ENCODE measurements around the gene UGT1A8. TPM values are rescaled to one million over a fixed set of nuclear protein-coding genes. Genes with fewer than 3 reads are reported as not detected.

The UGT1A8 gene
- polyA plus RNA-seq, 1 of the 3 experiments (the other 2 are of a cell fraction): not detected

GRCh38 chr2:233778030-233778429, 160.6 kb downstream of the UGT1A8 start, which contains the start of gene MROH2A:
MROH2A (plus strand) TSS chr2:233778330; CDS start chr2:233779359, 1,029 bp downstream.
- TF ChIP-seq MEF2A (IDR thresholded peaks at IDR 0.05; ENCODE audit: borderline replicate concordance, low read depth) (no peak), FOXM1 (IDR thresholded peaks at IDR 0.05; ENCODE audit: low read depth) (no peak), TEAD4 (IDR thresholded peaks at IDR 0.05; ENCODE audit: borderline replicate concordance, insufficient read depth) (no peak), ELF1 (IDR thresholded peaks at IDR 0.05) (no peak), NFIC (IDR thresholded peaks at IDR 0.05; ENCODE audit: borderline replicate concordance) (no peak)
- TF ChIP-seq, protein P1, sequence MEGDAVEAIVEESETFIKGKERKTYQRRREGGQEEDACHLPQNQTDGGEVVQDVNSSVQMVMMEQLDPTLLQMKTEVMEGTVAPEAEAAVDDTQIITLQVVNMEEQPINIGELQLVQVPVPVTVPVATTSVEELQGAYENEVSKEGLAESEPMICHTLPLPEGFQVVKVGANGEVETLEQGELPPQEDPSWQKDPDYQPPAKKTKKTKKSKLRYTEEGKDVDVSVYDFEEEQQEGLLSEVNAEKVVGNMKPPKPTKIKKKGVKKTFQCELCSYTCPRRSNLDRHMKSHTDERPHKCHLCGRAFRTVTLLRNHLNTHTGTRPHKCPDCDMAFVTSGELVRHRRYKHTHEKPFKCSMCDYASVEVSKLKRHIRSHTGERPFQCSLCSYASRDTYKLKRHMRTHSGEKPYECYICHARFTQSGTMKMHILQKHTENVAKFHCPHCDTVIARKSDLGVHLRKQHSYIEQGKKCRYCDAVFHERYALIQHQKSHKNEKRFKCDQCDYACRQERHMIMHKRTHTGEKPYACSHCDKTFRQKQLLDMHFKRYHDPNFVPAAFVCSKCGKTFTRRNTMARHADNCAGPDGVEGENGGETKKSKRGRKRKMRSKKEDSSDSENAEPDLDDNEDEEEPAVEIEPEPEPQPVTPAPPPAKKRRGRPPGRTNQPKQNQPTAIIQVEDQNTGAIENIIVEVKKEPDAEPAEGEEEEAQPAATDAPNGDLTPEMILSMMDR (IDR thresholded peaks at IDR 0.05): no peak
- Histone ChIP-seq H3K9me2 (no peaks in the 10 kb centered on the region), H4K20me1 (ENCODE audit: insufficient read depth) (no peaks in the 10 kb centered on the region), H3F3A (replicated peaks; ENCODE audit: insufficient read depth) (no peaks in the 10 kb centered on the region), H3K27me3 (ENCODE audit: insufficient read depth) (no peaks in the 10 kb centered on the region), H3K79me2 (ENCODE audit: insufficient read depth) (no peaks in the 10 kb centered on the region), H3K4me3 (ENCODE audit: low read depth in 2 of 2, low read length in 1 of 2) (no peak within 1 kb of the TSS), H3K4me1 (ENCODE audit: control insufficient read depth in 1 of 2, insufficient read depth in 2 of 2, low read depth in 1 of 2, low read length in 1 of 2) (no peaks in the 10 kb centered on the region), H3K36me3 (replicated peaks in 1 of 2; ENCODE audit: control insufficient read depth in 1 of 2, insufficient read depth in 2 of 2, low read length in 1 of 2) (no peaks in the 10 kb centered on the region), H3K4me2 (no peak within 1 kb of the TSS), H3K27ac (ENCODE audit: low read depth in 2 of 2, low read length in 1 of 2) (no peak within 1 kb of the TSS), H3K9ac (no peak within 1 kb of the TSS), H2AFZ (ENCODE audit: low read depth) (no peak within 1 kb of the TSS), H3K9me3 (no peaks in the 10 kb centered on the region)
- ChIA-PET POLR2A (no interaction called here), CTCF (no interaction called here)
- 18% methylated on average over 2 of the region's 2 CpGs for WGBS (ENCODE audit: low lambda C conversion rate)
- DNase-seq: no peak

DNA sequence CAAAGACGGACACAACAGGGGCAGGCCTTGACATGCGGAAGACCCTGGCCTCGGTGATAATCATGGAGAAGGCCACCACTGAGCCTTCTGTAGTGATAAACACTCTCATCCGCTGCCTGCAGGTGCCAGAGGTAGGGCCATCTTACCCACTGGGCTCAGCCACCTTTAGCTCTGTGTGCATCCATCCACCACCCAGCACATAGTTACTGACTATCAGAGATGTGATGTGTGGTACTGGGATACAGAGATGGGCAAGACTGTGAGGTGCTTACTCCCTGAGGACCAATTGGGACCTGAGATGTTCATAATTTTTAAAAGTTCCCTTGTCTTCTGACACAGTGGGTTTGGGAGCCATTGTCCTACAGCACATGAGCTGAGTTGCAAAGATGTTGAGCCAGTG, 162.3 kb downstream of the UGT1A8 start:
- H3K9ac ChIP-seq: no peak overlapping the region
- H3K4me3 ChIP-seq (ENCODE audit: low read depth in 2 of 2, low read length in 1 of 2): no peak overlapping the region
- 74% methylated on average over 3 of the region's 4 CpGs for WGBS (ENCODE audit: low lambda C conversion rate)
- H3F3A ChIP-seq (replicated peaks; ENCODE audit: insufficient read depth): no peaks in the 10 kb centered on the region
- TF ChIP-seq FOXJ3 (CRISPR knock-in tag; IDR thresholded peaks at IDR 0.05) (no peak), RFX5 (IDR thresholded peaks at IDR 0.05; ENCODE audit: low read length) (no peak)
- TF ChIP-seq, protein P2, sequence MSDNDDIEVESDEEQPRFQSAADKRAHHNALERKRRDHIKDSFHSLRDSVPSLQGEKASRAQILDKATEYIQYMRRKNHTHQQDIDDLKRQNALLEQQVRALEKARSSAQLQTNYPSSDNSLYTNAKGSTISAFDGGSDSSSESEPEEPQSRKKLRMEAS (IDR thresholded peaks at IDR 0.05; ENCODE audit: low read depth): no peak
- ChIA-PET CTCF (interaction anchor here (1.0 kb wide), 1 partner anchor 162 kb away, joined by 3 read pairs; the partner anchor contains the start of gene UGT1A8), POLR2A (no interaction called here)
- no peaks in the 10 kb centered on the region for H3K79me2 ChIP-seq (ENCODE audit: insufficient read depth)
- H3K9me3 ChIP-seq: no peaks in the 10 kb centered on the region
- no peaks in the 10 kb centered on the region for H3K4me1 ChIP-seq (ENCODE audit: control insufficient read depth in 1 of 2, insufficient read depth in 2 of 2, low read depth in 1 of 2, low read length in 1 of 2)
- DNase-seq: no peak
- no peak overlapping the region for H2AFZ ChIP-seq (ENCODE audit: low read depth)
- no peak overlapping the region for H3K27ac ChIP-seq (ENCODE audit: low read depth in 2 of 2, low read length in 1 of 2)
- H3K9me2 ChIP-seq: no peaks in the 10 kb centered on the region
- H3K36me3 ChIP-seq (replicated peaks in 1 of 2; ENCODE audit: control insufficient read depth in 1 of 2, insufficient read depth in 2 of 2, low read length in 1 of 2): no peaks in the 10 kb centered on the region
- no peak overlapping the region for H3K4me2 ChIP-seq
- H4K20me1 ChIP-seq (ENCODE audit: insufficient read depth): no peaks in the 10 kb centered on the region
- no peaks in the 10 kb centered on the region for H3K27me3 ChIP-seq (ENCODE audit: insufficient read depth)

DNA sequence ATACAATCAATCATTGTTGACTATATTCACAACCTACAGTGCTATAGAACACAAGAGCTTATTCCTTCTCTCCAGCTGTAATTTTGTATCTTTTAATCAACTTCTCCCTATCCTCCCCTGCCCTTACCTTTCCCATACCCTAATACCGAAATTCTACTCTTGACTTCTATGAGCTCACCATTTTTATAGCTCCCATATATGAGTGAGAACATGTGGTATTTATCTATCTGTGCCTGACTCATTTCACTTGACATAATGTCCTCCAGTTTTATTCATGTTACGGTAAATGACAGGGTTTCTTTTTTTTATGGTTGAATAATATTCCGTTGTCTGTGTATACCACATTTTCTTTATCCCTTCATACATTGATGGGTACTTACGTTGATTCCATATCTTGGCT, 163.3 kb downstream of the UGT1A8 start:
- no peaks in the 10 kb centered on the region for H4K20me1 ChIP-seq (ENCODE audit: insufficient read depth)
- H3K4me1 ChIP-seq (ENCODE audit: control insufficient read depth in 1 of 2, insufficient read depth in 2 of 2, low read depth in 1 of 2, low read length in 1 of 2): no peaks in the 10 kb centered on the region
- no peak for DNase-seq
- H3K4me3 ChIP-seq (ENCODE audit: low read depth in 2 of 2, low read length in 1 of 2): no peak overlapping the region
- no peaks in the 10 kb centered on the region for H3K79me2 ChIP-seq (ENCODE audit: insufficient read depth)
- no peaks in the 10 kb centered on the region for H3K36me3 ChIP-seq (replicated peaks in 1 of 2; ENCODE audit: control insufficient read depth in 1 of 2, insufficient read depth in 2 of 2, low read length in 1 of 2)
- no peak overlapping the region for H3K9ac ChIP-seq
- WGBS (ENCODE audit: low lambda C conversion rate): 43% methylated on average over 4 of the region's 4 CpGs
- no peak overlapping the region for H2AFZ ChIP-seq (ENCODE audit: low read depth)
- no peaks in the 10 kb centered on the region for H3K9me2 ChIP-seq
- no peaks in the 10 kb centered on the region for H3F3A ChIP-seq (replicated peaks; ENCODE audit: insufficient read depth)
- ChIA-PET POLR2A (no interaction called here), CTCF (no interaction called here)
- no peaks in the 10 kb centered on the region for H3K9me3 ChIP-seq
- TF ChIP-seq GABPA (IDR thresholded peaks at IDR 0.05; ENCODE audit: low read depth): no peak
- no peak for TF ChIP-seq JUND (IDR thresholded peaks at IDR 0.05)
- TF ChIP-seq, protein P3, sequence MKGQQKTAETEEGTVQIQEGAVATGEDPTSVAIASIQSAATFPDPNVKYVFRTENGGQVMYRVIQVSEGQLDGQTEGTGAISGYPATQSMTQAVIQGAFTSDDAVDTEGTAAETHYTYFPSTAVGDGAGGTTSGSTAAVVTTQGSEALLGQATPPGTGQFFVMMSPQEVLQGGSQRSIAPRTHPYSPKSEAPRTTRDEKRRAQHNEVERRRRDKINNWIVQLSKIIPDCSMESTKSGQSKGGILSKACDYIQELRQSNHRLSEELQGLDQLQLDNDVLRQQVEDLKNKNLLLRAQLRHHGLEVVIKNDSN (IDR thresholded peaks at IDR 0.05; ENCODE audit: borderline replicate concordance, low read depth): no peak
- no peak for TF ChIP-seq ELF1 (IDR thresholded peaks at IDR 0.05)
- TF ChIP-seq IRF3 (IDR thresholded peaks at IDR 0.05; ENCODE audit: low read depth, low read length): no peak
- TF ChIP-seq FOXM1 (IDR thresholded peaks at IDR 0.05; ENCODE audit: low read depth): no peak
- TF ChIP-seq GATA2 (CRISPR knock-in tag; IDR thresholded peaks at IDR 0.05): no peak
- no peak for TF ChIP-seq SIN3A (IDR thresholded peaks at IDR 0.05; ENCODE audit: borderline replicate concordance, low read depth, low read length)
- TF ChIP-seq POLR2AphosphoS5 (IDR thresholded peaks at IDR 0.05; ENCODE audit: low read depth, low read length): no peak
- TF ChIP-seq YY1 (IDR thresholded peaks at IDR 0.05; ENCODE audit: low read depth): no peak
- TF ChIP-seq SMC3 (IDR thresholded peaks at IDR 0.05; ENCODE audit: low read depth, low read length): no peak
- no peak for TF ChIP-seq RFX5 (IDR thresholded peaks at IDR 0.05; ENCODE audit: low read length)
- no peak for TF ChIP-seq MXI1 (IDR thresholded peaks at IDR 0.05; ENCODE audit: low read depth, low read length)
- TF ChIP-seq MEF2A (IDR thresholded peaks at IDR 0.05; ENCODE audit: borderline replicate concordance, low read depth): no peak
- TF ChIP-seq RCOR1 (IDR thresholded peaks at IDR 0.05; ENCODE audit: low read length): no peak
- H3K27ac ChIP-seq (ENCODE audit: low read depth in 2 of 2, low read length in 1 of 2): no peak overlapping the region
- no peak overlapping the region for H3K4me2 ChIP-seq
- H3K27me3 ChIP-seq (ENCODE audit: insufficient read depth): no peaks in the 10 kb centered on the region

Data from SK-N-SH (cell line).